IMR-90 (cell line): ENCODE measurements around the gene STMN3. TPM values are rescaled to one million over a fixed set of nuclear protein-coding genes. Genes with fewer than 3 reads are reported as not detected.
A peak's percentile ranks its signal among the peaks of the same experiment; 100 is the strongest.

Experiments used
- ATAC-seq: fragments of 200-7000 bp; cut with Tn5 transposase; 2 replicates; pipeline ENCODE4 v1.9.1; 2020; ENCODE audit warnings: low read depth, mild to moderate bottlenecking, moderate library complexity
- BruUV-seq: library from RNA; stranded (reverse); fragments of 400-500 nt; replicated peaks from 2 replicates; lab custom pipeline; 2021; lab: Mats Ljungman, UMichigan
- CTCF ChIA-PET: fragments of 300-600 bp; formaldehyde crosslinking; extraction: SDS; loops from one replicate; lab custom pipeline; 2021; ENCODE audit warnings: antibody characterized with exemption; lab: Yijun Ruan, JAX
- POLR2A ChIA-PET: fragments of 300-600 bp; sonication (Branson Sonifier 250); formaldehyde crosslinking; loops from one replicate; lab custom pipeline; 2022; ENCODE audit warnings: antibody characterized with exemption; ENCODE audit not compliant: unreplicated experiment; lab: Charles Lee
- DNase-seq: peaks from one replicate; pipeline ENCODE4 v3.0.0; 2013
- H2AFZ ChIP-seq: replicated peaks from 2 replicates; pipeline ENCODE3; 2013; ENCODE audit warnings: low read length, mild to moderate bottlenecking; ENCODE audit not compliant: poor library complexity
- H2AK5ac ChIP-seq: 2 replicates; pipeline ENCODE4 v1.6.1; 2013; ENCODE audit warnings: low read depth, low read length, inconsistent platforms
- H2AK9ac ChIP-seq: replicated peaks from 2 replicates; pipeline ENCODE3; 2013; ENCODE audit warnings: mild to moderate bottlenecking, low read depth, low read length, moderate library complexity; ENCODE audit not compliant: poor library complexity
- H2BK120ac ChIP-seq: 2 replicates; pipeline ENCODE4 v1.6.1; 2013; ENCODE audit warnings: low read depth, low read length, inconsistent platforms
- H2BK15ac ChIP-seq: 3 replicates; pipeline ENCODE4 v1.6.1; 2013; ENCODE audit warnings: low read depth, low read length, inconsistent platforms
- H2BK20ac ChIP-seq: 2 replicates; pipeline ENCODE4 v1.6.1; 2013; ENCODE audit warnings: low read depth, mild to moderate bottlenecking, inconsistent platforms, low read length, moderate library complexity
- H2BK5ac ChIP-seq: 2 replicates; pipeline ENCODE4 v1.6.1; 2013; ENCODE audit warnings: mild to moderate bottlenecking, low read depth, low read length, inconsistent platforms; ENCODE audit not compliant: poor library complexity, severe bottlenecking
- H3K14ac ChIP-seq: replicated peaks from 2 replicates; pipeline ENCODE4 v1.6.1; 2013; ENCODE audit warnings: low read depth, low read length, inconsistent platforms
- H3K18ac ChIP-seq: 2 replicates; pipeline ENCODE4 v1.6.1; 2013; ENCODE audit warnings: low read depth, low read length, control low read depth
- H3K23ac ChIP-seq: 2 replicates; pipeline ENCODE4 v1.6.1; 2013; ENCODE audit warnings: low read depth, low read length, inconsistent platforms
- H3K27ac ChIP-seq: 2 replicates; pipeline ENCODE4 v1.5.1; 2013; ENCODE audit warnings: mild to moderate bottlenecking, control low read depth, low read length; ENCODE audit not compliant: insufficient read depth
- H3K27me3 ChIP-seq: 2 replicates; pipeline ENCODE4 v1.6.1; 2013; ENCODE audit warnings: low read length; ENCODE audit not compliant: control insufficient read depth, insufficient read depth
- H3K36me3 ChIP-seq: 2 replicates; pipeline ENCODE4 v1.6.1; 2013; ENCODE audit warnings: low read length, mixed read lengths; ENCODE audit not compliant: control insufficient read depth, insufficient read depth
- H3K4ac ChIP-seq: 2 replicates; pipeline ENCODE4 v1.6.1; 2013; ENCODE audit warnings: low read depth, low read length, inconsistent platforms
- H3K4me1 ChIP-seq: 2 replicates; pipeline ENCODE4 v1.6.1; 2013; ENCODE audit warnings: low read length, mixed read lengths; ENCODE audit not compliant: control insufficient read depth, insufficient read depth
- H3K4me2 ChIP-seq: 2 replicates; pipeline ENCODE4 v1.6.1; 2013; ENCODE audit warnings: low read depth, mild to moderate bottlenecking, control low read depth, low read length, moderate library complexity
- H3K4me3 ChIP-seq: 2 replicates; pipeline ENCODE4 v1.5.1; 2013; ENCODE audit warnings: low read depth, mild to moderate bottlenecking, control low read depth, low read length, moderate library complexity; ENCODE audit not compliant: insufficient read depth
- H3K56ac ChIP-seq: 2 replicates; pipeline ENCODE4 v1.6.1; 2013; ENCODE audit warnings: low read length, inconsistent platforms; ENCODE audit not compliant: insufficient read depth; ENCODE audit errors: extremely low read depth
- H3K79me1 ChIP-seq, 2 experiments: 2 replicates each; pipeline ENCODE4 v1.6.1; 2013; ENCODE audit warnings: low read length in 2 of 2, inconsistent platforms in 1 of 2, low read depth in 1 of 2
- H3K9ac ChIP-seq: 2 replicates; pipeline ENCODE4 v1.6.1; 2013; ENCODE audit warnings: low read depth, low read length, control low read depth
- H3K9me1 ChIP-seq: 2 replicates; pipeline ENCODE4 v1.6.1; 2013; ENCODE audit warnings: low read length, inconsistent platforms; ENCODE audit not compliant: insufficient read depth
- H3K9me3 ChIP-seq: 2 replicates; pipeline ENCODE4 v1.6.1; 2013; ENCODE audit warnings: low read length; ENCODE audit not compliant: control insufficient read depth, insufficient read depth
- H4K20me1 ChIP-seq: 2 replicates; pipeline ENCODE4 v1.6.1; 2013; ENCODE audit warnings: low read length, inconsistent platforms; ENCODE audit not compliant: insufficient read depth
- H4K5ac ChIP-seq: 2 replicates; pipeline ENCODE4 v1.6.1; 2013; ENCODE audit warnings: mild to moderate bottlenecking, low read depth, low read length, control low read depth
- H4K8ac ChIP-seq, 2 experiments: 2 replicates each; pipeline ENCODE4 v1.6.1; 2013; ENCODE audit warnings: low read depth in 2 of 2, low read length in 2 of 2, control low read depth in 1 of 2, inconsistent platforms in 1 of 2
- H4K91ac ChIP-seq: 2 replicates; pipeline ENCODE4 v1.6.1; 2013; ENCODE audit warnings: low read depth, low read length, inconsistent platforms; ENCODE audit not compliant: insufficient read depth
- BHLHE40 ChIP-seq: fragments of 150-350 bp; IDR thresholded peaks from 2 replicates; pipeline ENCODE4 v1.6.1; 2016; ENCODE audit warnings: mild to moderate bottlenecking, low read depth, low read length
- CEBPB ChIP-seq: IDR thresholded peaks from 2 replicates; pipeline ENCODE4 v1.6.1; 2012; ENCODE audit warnings: low read depth, low read length, improper control_type of control experiment
- CHD1 ChIP-seq: IDR thresholded peaks from 2 replicates; pipeline ENCODE4 v1.6.1; 2012; ENCODE audit warnings: low read depth, low read length, improper control_type of control experiment
- FOS ChIP-seq: fragments of 150-350 bp; IDR thresholded peaks from 2 replicates; pipeline ENCODE4 v1.6.1; 2016; ENCODE audit warnings: low read depth, low read length
- MAFK ChIP-seq: IDR thresholded peaks from 2 replicates; pipeline ENCODE4 v1.6.1; 2012; ENCODE audit warnings: low read depth, low read length, improper control_type of control experiment
- MAZ ChIP-seq: IDR thresholded peaks from 2 replicates; pipeline ENCODE4 v1.6.1; 2012; ENCODE audit warnings: low read depth, mild to moderate bottlenecking, low read length, improper control_type of control experiment, moderate library complexity, borderline replicate concordance
- MXI1 ChIP-seq: IDR thresholded peaks from 2 replicates; pipeline ENCODE4 v1.6.1; 2012; ENCODE audit warnings: low read depth, mild to moderate bottlenecking, low read length, moderate library complexity, borderline replicate concordance
- NFE2L2 ChIP-seq: fragments of 150-350 bp; IDR thresholded peaks from 2 replicates; pipeline ENCODE4 v1.6.1; 2016; ENCODE audit warnings: low read depth, mild to moderate bottlenecking, low read length
- POLR2A ChIP-seq: IDR thresholded peaks from 2 replicates; pipeline ENCODE4 v1.6.1; 2012; ENCODE audit warnings: mild to moderate bottlenecking, low read depth, low read length
- RAD21 ChIP-seq: IDR thresholded peaks from 2 replicates; pipeline ENCODE4 v1.6.1; 2012; ENCODE audit warnings: low read length, improper control_type of control experiment
- RCOR1 ChIP-seq: IDR thresholded peaks from 2 replicates; pipeline ENCODE4 v1.6.1; 2012; ENCODE audit warnings: mild to moderate bottlenecking, low read length, improper control_type of control experiment; ENCODE audit not compliant: insufficient replicate concordance
- SMC3 ChIP-seq: fragments of 150-350 bp; IDR thresholded peaks from 2 replicates; pipeline ENCODE4 v1.6.1; 2016; ENCODE audit warnings: low read depth, mild to moderate bottlenecking, antibody characterized with exemption, low read length, moderate library complexity
- WGBS, 2 experiments: methylation state at CpG; one replicate each; pipeline versions ENCODE4 v1.1.5 to v1.1.7; 2013; ENCODE audit warnings: missing lambda C conversion rate in 2 of 2; ENCODE audit not compliant: insufficient read length in 1 of 2; ENCODE audit errors: extremely low coverage in 2 of 2; 5-methylcytosine and 5-hydroxymethylcytosine counted together
- dilution Hi-C: fragments of 300-500 bp; cut with HindIII; formaldehyde crosslinking; loops from one replicate; pipeline ENCODE4 v1.14.3; 2018; ENCODE audit warnings: low sequenced_read_pairs; ENCODE audit not compliant: unreplicated experiment
- in situ Hi-C: fragments of 300-500 bp; cut with MboI; formaldehyde crosslinking; loops from 3 replicates; pipeline ENCODE4 v1.14.3; 2019; ENCODE audit warnings: low sequenced_read_pairs, inconsistent platforms, mixed read lengths
- intact Hi-C: fragments of 100-400 bp; cut with micrococcal nuclease; formaldehyde crosslinking; loops from 2 replicates; pipeline ENCODE4 v1.10.0; 2022
- polyA plus RNA-seq, 3 experiments: library from polyadenylated mRNA; depleted of rRNA; stranded (reverse); fragments of >200 nt; gene quantifications; 2 replicates each; pipeline ENCODE4 v1.2.3, GENCODE V29; 2012; ENCODE audit warnings: low replicate concordance in 1 of 3
- total RNA-seq: library from RNA; depleted of rRNA; stranded (reverse); fragments of >200 nt; gene quantifications from 2 replicates; pipeline ENCODE4 v1.2.3, GENCODE V29; 2012
- TF ChIP-seq, protein P1 (sequence below): fragments of 150-350 bp; IDR thresholded peaks from 2 replicates; pipeline ENCODE4 v1.6.1; 2016; ENCODE audit warnings: low read depth, mild to moderate bottlenecking, low read length, moderate library complexity, borderline replicate concordance
- TF ChIP-seq, protein P2 (sequence below): conservative IDR thresholded peaks from 2 replicates; pipeline ENCODE4 v1.5.1; 2012; ENCODE audit warnings: mild to moderate bottlenecking, low read depth, low read length, improper control_type of control experiment
- TF ChIP-seq, protein P3 (sequence below): fragments of 150-350 bp; IDR thresholded peaks from 2 replicates; pipeline ENCODE4 v1.6.1; 2017; ENCODE audit warnings: mild to moderate bottlenecking, antibody characterized with exemption, low read length, low read depth

STMN3 gene
- total and polyA plus RNA-seq, 2 of the 4 experiments (the other 2 are of a cell fraction): 20.3 to 62.3 TPM

DNA sequence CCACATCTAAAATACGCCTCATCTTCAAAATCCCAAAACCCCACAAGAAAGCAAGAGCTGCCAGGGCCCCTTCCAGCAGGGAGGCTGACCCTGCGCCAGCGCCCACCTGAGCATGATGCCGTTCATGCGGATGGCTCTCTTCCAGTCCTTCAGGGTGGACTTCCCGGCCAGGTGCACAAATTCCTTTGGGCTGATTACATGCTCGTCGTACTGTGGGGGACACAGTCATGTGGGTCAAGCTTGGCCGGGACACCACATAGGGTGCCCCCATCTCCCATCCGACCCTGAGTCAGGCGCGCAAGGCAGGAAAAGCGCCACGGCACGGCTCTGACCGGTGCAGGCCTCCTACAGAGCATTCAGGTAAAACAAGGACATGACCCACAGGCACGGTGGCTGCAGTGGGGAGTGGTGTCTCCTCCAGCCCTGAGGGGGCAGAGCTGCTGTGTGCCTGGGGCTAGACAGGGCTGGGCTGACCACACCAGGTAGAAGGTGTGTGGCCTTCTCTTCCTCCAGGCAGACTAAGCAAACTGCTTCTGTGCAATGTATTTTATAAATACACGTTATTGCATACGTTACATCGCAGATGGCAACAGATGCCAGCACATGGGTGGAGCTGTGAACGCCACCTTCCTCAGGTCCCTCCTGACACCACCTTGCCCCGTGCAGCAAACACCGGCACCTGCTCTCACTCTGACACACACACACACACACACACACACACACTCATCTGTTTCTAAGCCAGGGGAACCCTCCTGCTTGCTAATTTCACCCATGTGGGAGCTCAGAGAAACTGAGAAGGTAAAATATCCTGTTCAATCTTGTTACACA lies 55.4 kb downstream of the STMN3 start:
- no peak overlapping the region for H4K8ac ChIP-seq
- H3K4me2 ChIP-seq: no peak overlapping the region
- intact Hi-C loops (no loop called here), in situ Hi-C loops (no loop called here), dilution Hi-C loops (no loop called here)
- no peak overlapping the region for H2AK5ac ChIP-seq
- CTCF ChIA-PET: interaction anchor here (0.7 kb wide), 1 partner anchor 674 kb away, joined by 4 read pairs; no protein-coding TSS in a partner anchor
- H3K56ac ChIP-seq: no peak overlapping the region
- H3K23ac ChIP-seq: no peak overlapping the region
- H2BK15ac ChIP-seq: no peak overlapping the region
- H2BK20ac ChIP-seq: no peak overlapping the region
- H3K79me1 ChIP-seq: peaks cover 10 to 23% of the 10 kb centered on the region in 2 experiments; a peak in 3 of 4 replicates
- no peak overlapping the region for H4K5ac ChIP-seq
- no peak overlapping the region for H3K27ac ChIP-seq
- H3K4me1 ChIP-seq: peaks cover 7% of the 10 kb centered on the region
- peaks cover 4% of the 10 kb centered on the region; the same call in 1 of the 2 replicates for H3K9me1 ChIP-seq
- 87% methylated on average over 7 of the region's 23 CpGs; no CpG with 5 or more reads in 1 of the 2 experiments for WGBS, 2 experiments
- H3K4ac ChIP-seq: no peak overlapping the region
- H3K36me3 ChIP-seq: peaks cover 44% of the 10 kb centered on the region
- peak overlapping the region; percentile 35 for H2AK9ac ChIP-seq
- BruUV-seq: no TSS peak
- H3K4me3 ChIP-seq: no peak overlapping the region
- no peak overlapping the region for H4K91ac ChIP-seq
- H2AFZ ChIP-seq: no peak overlapping the region
- H3K18ac ChIP-seq: no peak overlapping the region
- H2BK5ac ChIP-seq: no peak overlapping the region
- H4K20me1 ChIP-seq: peaks cover 2% of the 10 kb centered on the region; the same call in 1 of the 2 replicates
- no peak for DNase-seq
- H3K14ac ChIP-seq: no peak overlapping the region
- POLR2A ChIA-PET: no interaction called here
- H3K9me3 ChIP-seq: no peaks in the 10 kb centered on the region
- H3K9ac ChIP-seq: no peak overlapping the region
- H2BK120ac ChIP-seq: no peak overlapping the region
- no peak for ATAC-seq
- H3K27me3 ChIP-seq: no peaks in the 10 kb centered on the region
- TF ChIP-seq SMC3 (no peak), POLR2A (no peak), MAFK (no peak), NFE2L2 (no peak), MXI1 (no peak), RAD21 (no peak), CHD1 (no peak), MAZ (no peak), BHLHE40 (no peak), FOS (no peak), CEBPB (no peak), RCOR1 (no peak)
- TF ChIP-seq, protein P1, sequence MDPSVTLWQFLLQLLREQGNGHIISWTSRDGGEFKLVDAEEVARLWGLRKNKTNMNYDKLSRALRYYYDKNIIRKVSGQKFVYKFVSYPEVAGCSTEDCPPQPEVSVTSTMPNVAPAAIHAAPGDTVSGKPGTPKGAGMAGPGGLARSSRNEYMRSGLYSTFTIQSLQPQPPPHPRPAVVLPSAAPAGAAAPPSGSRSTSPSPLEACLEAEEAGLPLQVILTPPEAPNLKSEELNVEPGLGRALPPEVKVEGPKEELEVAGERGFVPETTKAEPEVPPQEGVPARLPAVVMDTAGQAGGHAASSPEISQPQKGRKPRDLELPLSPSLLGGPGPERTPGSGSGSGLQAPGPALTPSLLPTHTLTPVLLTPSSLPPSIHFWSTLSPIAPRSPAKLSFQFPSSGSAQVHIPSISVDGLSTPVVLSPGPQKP: no peak
- TF ChIP-seq, protein P2, sequence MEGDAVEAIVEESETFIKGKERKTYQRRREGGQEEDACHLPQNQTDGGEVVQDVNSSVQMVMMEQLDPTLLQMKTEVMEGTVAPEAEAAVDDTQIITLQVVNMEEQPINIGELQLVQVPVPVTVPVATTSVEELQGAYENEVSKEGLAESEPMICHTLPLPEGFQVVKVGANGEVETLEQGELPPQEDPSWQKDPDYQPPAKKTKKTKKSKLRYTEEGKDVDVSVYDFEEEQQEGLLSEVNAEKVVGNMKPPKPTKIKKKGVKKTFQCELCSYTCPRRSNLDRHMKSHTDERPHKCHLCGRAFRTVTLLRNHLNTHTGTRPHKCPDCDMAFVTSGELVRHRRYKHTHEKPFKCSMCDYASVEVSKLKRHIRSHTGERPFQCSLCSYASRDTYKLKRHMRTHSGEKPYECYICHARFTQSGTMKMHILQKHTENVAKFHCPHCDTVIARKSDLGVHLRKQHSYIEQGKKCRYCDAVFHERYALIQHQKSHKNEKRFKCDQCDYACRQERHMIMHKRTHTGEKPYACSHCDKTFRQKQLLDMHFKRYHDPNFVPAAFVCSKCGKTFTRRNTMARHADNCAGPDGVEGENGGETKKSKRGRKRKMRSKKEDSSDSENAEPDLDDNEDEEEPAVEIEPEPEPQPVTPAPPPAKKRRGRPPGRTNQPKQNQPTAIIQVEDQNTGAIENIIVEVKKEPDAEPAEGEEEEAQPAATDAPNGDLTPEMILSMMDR: no peak
- TF ChIP-seq, protein P3, sequence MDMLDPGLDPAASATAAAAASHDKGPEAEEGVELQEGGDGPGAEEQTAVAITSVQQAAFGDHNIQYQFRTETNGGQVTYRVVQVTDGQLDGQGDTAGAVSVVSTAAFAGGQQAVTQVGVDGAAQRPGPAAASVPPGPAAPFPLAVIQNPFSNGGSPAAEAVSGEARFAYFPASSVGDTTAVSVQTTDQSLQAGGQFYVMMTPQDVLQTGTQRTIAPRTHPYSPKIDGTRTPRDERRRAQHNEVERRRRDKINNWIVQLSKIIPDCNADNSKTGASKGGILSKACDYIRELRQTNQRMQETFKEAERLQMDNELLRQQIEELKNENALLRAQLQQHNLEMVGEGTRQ: no peak
